OCI-LY3 (cell line): ENCODE data around the gene ECHS1.

Source experiments
- CTCF ChIP-seq: fragments of 200-600, 300-600 bp; sonication (generic); IDR thresholded peaks from 2 replicates; pipeline ENCODE4 v1.5.1; 2014; ENCODE audit warnings: antibody characterized with exemption, low read length, low read depth
- EZH2phosphoT487 ChIP-seq: fragments of 200-600 bp; shearing (Covaris generic); IDR thresholded peaks from 2 replicates; pipeline ENCODE4 v1.6.1; 2018; ENCODE audit warnings: antibody characterized with exemption, mixed run types, low read depth

GRCh38 chr10:133388236-133388972, 15.2 kb upstream of the ECHS1 start:
- TF ChIP-seq CTCF (no peak), EZH2phosphoT487 (no peak)
